SK-N-SH (cell line): ENCODE data around the gene PACC1.

Source experiments
- CTCF ChIP-seq: fragments of 200-600 bp; sonication (generic); IDR thresholded peaks from 2 replicates; pipeline ENCODE4 v1.6.1; 2017; ENCODE audit warnings: antibody characterized with exemption, mild to moderate bottlenecking, moderate library complexity
- ELF1 ChIP-seq: IDR thresholded peaks from 2 replicates; pipeline ENCODE4 v1.4.0; 2012
- EZH2phosphoT487 ChIP-seq: fragments of 200-600 bp; sonication (generic); IDR thresholded peaks from 2 replicates; pipeline ENCODE4 v1.6.1; 2017; ENCODE audit warnings: low read depth, mixed run types, mild to moderate bottlenecking, antibody characterized with exemption, moderate library complexity, borderline replicate concordance
- GABPA ChIP-seq: IDR thresholded peaks from 2 replicates; pipeline ENCODE4 v1.4.0; 2012; ENCODE audit warnings: low read depth, mild to moderate bottlenecking
- MAX ChIP-seq: IDR thresholded peaks from 2 replicates; pipeline ENCODE4 v1.4.0; 2012; ENCODE audit warnings: low read depth
- MEF2A ChIP-seq: IDR thresholded peaks from 2 replicates; pipeline ENCODE4 v1.4.0; 2012; ENCODE audit warnings: low read depth, borderline replicate concordance
- MXI1 ChIP-seq: IDR thresholded peaks from 2 replicates; pipeline ENCODE4 v1.6.1; 2012; ENCODE audit warnings: mild to moderate bottlenecking, low read depth, low read length, improper control_type of control experiment
- NRF1 ChIP-seq: IDR thresholded peaks from 2 replicates; pipeline ENCODE4 v1.6.1; 2012; ENCODE audit warnings: low read depth, mild to moderate bottlenecking, low read length
- POLR2AphosphoS5 ChIP-seq: IDR thresholded peaks from 2 replicates; pipeline ENCODE4 v1.6.1; 2012; ENCODE audit warnings: low read depth, low read length
- RAD21 ChIP-seq: IDR thresholded peaks from 2 replicates; pipeline ENCODE4 v1.6.1; 2012; ENCODE audit warnings: mild to moderate bottlenecking, low read length
- RCOR1 ChIP-seq: fragments of 150-350 bp; IDR thresholded peaks from 2 replicates; pipeline ENCODE4 v1.6.1; 2017; ENCODE audit warnings: antibody characterized with exemption, low read length
- RFX5 ChIP-seq: IDR thresholded peaks from 2 replicates; pipeline ENCODE4 v1.6.1; 2012; ENCODE audit warnings: mild to moderate bottlenecking, improper control_type of control experiment, low read length
- TCF12 ChIP-seq: IDR thresholded peaks from 2 replicates; pipeline ENCODE4 v1.4.0; 2012
- YY1 ChIP-seq: IDR thresholded peaks from 2 replicates; pipeline ENCODE4 v1.4.0; 2012; ENCODE audit warnings: low read depth, mild to moderate bottlenecking

- TF ChIP-seq MAX (no peak), CTCF (no peak), EZH2phosphoT487 (no peak), MEF2A (no peak), GABPA (no peak), TCF12 (no peak), POLR2AphosphoS5 (no peak), RCOR1 (no peak), MXI1 (no peak), YY1 (no peak), NRF1 (no peak), RAD21 (no peak), RFX5 (no peak), ELF1 (no peak)
Observed at GRCh38 chr1:212434992-212435391, 20.3 kb upstream of the PACC1 start.
